HG02870 (cell line): ENCODE measurements around the gene GARS1.
A peak's percentile ranks its signal among the peaks of the same experiment; 100 is the strongest.
"Not testable (repeated sequence)": the region's sequence is repeated elsewhere in the genome, so short reads cannot be mapped to it uniquely, and the experiment has no call there.

Experiments used
- ATAC-seq: cut with Tn5 transposase; IDR thresholded peaks from one replicate; pipeline ENCODE4 v1.9.1; 2021; ENCODE audit warnings: mild to moderate bottlenecking, moderate library complexity; ENCODE audit not compliant: unreplicated experiment

Gene GARS1

GRCh38 chr7:30570238-30570637 is 24.4 kb upstream of the GARS1 start:
- not testable (repeated sequence) for ATAC-seq

- ATAC-seq = no peak
Observed at GRCh38 chr7:30572212-30572841, 22.4 kb upstream of the GARS1 start.

GRCh38 chr7:30575910-30576309 is 18.8 kb upstream of the GARS1 start:
- ATAC-seq = no peak

- no peak for ATAC-seq
Observed at GRCh38 chr7:30583181-30583580, 11.5 kb upstream of the GARS1 start.

GRCh38 chr7:30584415-30584814 is 10.3 kb upstream of the GARS1 start:
- ATAC-seq = no peak

- no peak for ATAC-seq
Observed at GRCh38 chr7:30584965-30585364, 9.7 kb upstream of the GARS1 start.

- no peak for ATAC-seq
Observed at GRCh38 chr7:30585675-30586074, 9.0 kb upstream of the GARS1 start.

- ATAC-seq = not testable (repeated sequence)
Observed at GRCh38 chr7:30587547-30587946, 7.1 kb upstream of the GARS1 start.

GRCh38 chr7:30589111-30589510 is 5.6 kb upstream of the GARS1 start:
- ATAC-seq = no peak

- peak; percentile 24 for ATAC-seq
Observed at GRCh38 chr7:30594048-30594539, 584 bp upstream of the GARS1 start.

- no peak for ATAC-seq
Observed at GRCh38 chr7:30595436-30596013, 847 bp downstream of the GARS1 start.

- ATAC-seq = no peak
Observed at GRCh38 chr7:30596014-30596641, 1.4 kb downstream of the GARS1 start.

GRCh38 chr7:30596721-30597120 is 2.0 kb downstream of the GARS1 start:
- no peak for ATAC-seq

GRCh38 chr7:30598121-30598876 is 3.6 kb downstream of the GARS1 start:
- no peak for ATAC-seq

GRCh38 chr7:30604901-30605300 is 10.2 kb downstream of the GARS1 start:
- no peak for ATAC-seq

- no peak for ATAC-seq
Observed at GRCh38 chr7:30605832-30606231, 11.2 kb downstream of the GARS1 start.

- ATAC-seq = no peak
Observed at GRCh38 chr7:30612658-30613265, 18.1 kb downstream of the GARS1 start.

GRCh38 chr7:30613366-30614325 is 19.0 kb downstream of the GARS1 start:
- no peak for ATAC-seq

GRCh38 chr7:30616318-30616717 is 21.6 kb downstream of the GARS1 start:
- no peak for ATAC-seq

- no peak for ATAC-seq
Observed at GRCh38 chr7:30617359-30617758, 22.7 kb downstream of the GARS1 start.
